GM21717 (cell line): ENCODE results near the gene ZNF559.
"Not testable (repeated sequence)": the region's sequence is repeated elsewhere in the genome, so short reads cannot be mapped to it uniquely, and the experiment has no call there.

ENCODE experiments used
- ATAC-seq: cut with Tn5 transposase; IDR thresholded peaks from one replicate; pipeline ENCODE4 v1.9.1; 2021; ENCODE audit warnings: mild to moderate bottlenecking, moderate library complexity; ENCODE audit not compliant: unreplicated experiment

The ZNF559 gene

DNA sequence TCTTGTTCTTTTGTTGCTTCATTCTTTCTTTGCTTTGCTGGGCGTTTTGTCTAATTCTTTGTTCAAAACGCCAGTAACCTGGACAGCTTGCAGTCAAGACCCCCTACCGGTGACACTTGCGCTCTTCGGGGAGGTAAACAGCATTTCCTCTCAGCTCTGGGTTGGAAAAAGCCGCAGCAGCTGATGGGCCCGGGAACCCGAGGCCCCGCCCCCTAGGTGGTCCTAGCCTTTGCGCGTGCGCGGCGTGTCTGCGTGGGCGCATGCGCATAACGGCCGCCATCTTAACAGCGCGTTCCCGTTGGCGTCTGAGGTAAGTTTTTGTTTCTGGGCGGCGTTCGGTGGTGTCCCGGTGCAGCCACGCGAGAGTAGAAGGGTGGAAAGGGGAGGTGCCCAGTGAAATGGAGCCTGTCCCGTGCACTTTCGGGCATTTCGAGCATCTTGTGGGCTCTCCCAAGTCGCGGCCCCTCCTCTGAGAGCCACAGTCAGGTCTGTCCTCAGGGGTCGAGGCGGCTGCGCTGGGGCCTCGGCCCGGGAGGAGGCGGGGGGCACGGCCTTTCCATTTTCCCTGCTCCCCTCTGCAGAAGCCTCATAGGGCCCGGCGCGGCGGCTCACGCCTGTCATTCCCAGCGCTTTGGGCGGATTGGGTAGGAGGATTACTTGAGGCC is at the start of gene ZNF559:
Gene ZNF559 (plus strand): TSS at position 261 of the 665 bp plus-strand sequence. CDS start 14,371 bp downstream, outside the sequence.
- peak; percentile 94 for ATAC-seq

DNA sequence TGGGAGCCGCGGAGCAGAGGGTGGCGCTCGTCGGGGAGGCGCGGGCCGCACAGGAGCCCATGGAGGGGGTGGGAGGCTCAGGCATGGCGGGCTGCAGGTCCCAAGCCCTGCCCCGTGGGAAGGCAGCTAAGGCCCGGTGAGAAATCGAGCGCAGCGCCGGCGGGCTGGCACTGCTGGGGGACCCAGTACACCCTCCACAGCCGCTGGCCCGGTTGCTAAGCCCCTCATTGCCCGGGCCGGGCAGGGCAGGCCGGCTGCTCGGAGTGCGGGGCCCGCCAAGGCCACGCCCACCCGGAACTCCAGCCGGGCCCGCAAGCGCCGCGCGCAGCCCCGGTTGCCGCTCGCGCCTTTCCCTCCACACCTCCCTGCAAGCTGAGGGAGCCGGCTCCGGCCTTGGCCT is 40.5 kb upstream of the ZNF559 start:
- ATAC-seq, result not testable (repeated sequence)

DNA sequence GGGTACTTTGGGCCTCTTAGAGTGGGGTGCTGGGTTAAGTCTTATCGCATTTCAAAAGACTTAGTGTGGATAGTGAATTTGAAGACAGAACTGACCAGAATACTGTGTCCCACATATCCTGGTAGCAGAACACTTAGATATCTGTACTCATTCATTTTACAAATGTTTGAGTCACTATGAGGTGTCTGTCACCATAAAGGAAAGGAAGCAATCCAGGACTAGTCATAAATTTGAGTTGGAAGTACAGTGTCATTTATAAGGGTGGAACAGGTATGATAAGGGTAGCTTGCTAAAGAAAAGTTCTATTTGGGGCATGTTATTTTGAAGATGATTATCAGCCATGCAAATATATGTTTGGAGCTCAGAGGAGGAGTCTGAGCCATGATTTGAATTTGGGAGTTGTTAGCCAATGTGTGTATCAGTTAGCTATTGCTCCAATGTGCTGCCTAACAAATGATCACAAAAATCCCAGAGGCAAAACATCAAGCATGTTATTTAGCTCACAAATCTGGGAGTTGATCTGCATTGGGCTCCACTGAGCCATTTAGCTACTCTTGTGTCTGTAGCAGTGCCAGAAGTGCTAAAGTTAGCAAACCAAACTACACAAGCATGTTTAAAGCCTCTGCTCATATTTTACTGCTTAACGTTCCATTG is 34.6 kb upstream of the ZNF559 start:
- ATAC-seq, result no peak

DNA sequence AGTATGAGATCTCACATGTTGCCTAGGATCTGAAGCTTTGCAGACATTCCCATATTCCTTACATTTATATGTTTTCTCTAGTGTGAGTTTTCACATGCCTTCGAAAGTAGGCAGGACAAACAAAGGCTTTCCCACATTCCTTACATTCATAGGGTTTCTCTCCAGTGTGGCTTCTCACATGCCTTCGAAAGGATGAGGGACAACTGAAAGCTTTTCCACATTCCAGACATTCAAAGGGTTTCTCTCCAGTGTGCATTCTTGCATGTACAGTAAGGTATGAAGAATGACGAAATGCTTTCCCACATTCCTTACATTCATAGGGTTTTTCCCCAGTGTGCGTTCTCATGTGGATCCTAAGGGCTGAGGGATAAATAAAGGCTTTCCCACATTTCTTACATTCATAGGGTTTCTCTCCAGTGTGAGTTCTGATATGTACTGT is 28.5 kb upstream of the ZNF559 start:
- no peak for ATAC-seq

DNA sequence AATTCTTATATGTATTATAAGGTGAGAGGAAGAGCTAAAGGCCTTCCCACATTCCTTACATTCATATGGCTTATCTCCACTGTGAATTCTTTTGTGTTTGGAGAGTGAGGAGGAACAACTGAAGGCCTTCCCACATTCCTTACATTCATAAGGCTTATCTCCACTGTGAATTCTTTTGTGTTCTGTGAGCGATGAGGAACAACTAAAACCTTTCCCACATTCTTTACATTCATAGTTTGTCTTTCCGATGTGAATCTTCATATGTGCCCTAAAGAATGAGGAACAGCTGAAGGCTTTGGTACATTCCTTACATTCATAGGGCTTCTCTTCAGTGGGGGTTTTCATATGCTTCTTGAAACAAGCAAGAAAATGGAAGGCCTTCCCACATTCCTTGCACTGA is 27.6 kb upstream of the ZNF559 start:
- no peak for ATAC-seq

DNA sequence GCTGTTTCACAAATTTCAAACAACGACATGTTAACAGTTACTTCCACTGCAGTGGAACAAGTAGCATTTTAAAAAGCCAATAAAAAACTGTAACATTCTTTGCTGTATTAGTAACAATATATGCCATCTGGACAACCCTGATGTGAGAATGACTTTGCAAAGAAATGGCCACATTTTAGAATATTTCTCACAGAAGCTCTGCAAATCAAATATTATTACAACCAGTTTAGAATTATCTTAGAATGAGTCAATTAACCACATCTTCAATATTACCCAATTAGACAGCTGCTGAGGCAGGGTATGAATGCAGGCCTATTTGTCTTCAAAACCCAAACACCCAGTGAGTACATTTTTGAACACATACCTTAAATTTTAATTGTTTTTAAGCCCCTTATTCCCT is 17.5 kb upstream of the ZNF559 start:
- no peak for ATAC-seq

DNA sequence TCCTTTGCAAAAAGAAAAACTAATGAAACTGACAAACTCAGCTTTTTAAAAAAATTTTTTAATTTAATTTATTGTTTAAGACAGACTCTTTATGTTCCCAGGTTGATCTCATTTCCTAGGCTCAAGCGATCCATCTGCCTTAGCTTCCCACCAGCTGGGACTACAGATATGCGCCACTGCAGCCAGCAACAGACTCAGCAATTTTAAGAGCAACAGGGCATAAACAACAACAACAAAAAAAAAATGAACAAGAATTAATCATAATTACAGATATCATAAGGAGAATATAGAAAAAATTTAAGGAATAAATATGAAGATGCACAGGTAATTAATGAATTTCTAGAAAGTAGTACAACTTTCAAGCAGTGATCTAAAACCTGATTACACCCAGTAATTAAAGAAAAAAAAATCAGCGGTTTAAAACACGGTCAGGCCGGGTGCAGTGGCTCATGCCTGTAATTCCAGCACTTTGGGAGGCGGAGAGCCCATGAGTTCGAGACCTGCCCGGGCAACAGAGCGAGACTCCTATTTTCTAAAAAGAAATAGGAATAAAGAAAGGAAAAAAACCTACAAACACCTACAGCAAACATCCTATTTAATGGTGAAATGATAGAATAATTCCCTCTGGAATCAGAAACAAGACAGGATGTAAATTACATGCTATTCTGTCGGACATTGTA is 15.7 kb upstream of the ZNF559 start:
- no peak for ATAC-seq

DNA sequence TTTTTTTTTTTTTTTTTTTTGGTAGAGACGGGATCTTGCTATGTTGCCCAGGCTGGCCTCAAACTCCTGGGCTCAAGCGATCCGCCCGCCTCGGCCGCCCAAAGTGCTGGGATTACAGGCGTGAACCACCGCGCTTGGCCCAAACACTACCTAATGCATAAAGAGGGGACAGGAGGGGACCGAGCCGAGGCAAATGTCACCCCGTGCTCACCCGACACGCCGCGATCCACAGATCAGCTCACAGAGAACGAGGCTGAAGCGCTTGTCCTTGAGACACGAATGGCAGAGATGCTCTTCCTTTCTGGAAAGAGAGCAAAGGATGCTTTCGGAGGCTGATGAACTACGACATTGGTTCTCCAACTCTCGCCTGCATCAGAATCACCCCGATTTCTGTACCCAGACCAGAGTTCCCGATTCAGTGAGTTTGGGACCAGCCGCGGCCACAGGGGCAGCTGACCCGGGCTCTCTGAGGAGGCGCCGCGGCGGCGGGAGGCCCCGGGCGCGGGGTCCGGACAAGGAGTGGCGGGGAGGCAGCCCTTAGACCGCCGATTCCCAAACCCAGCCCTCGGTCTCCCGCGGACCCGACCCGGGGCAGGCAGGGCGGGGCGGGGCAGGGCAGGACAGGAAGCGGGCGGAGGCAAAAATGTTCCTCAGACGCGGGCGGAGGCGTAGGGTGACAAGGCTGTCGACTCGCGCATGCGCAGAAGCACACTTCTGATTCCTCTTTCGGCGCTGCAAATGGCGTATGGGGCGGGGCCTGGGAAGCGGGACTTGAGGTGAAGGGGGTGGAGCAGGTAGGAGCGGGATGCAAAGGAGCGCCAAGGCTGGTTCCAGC is 14.6 kb upstream of the ZNF559 start, which contains the start of gene ZNF699:
Gene ZNF699 (minus strand): TSS at position 700 of the 835 bp plus-strand sequence. CDS start 4,719 bp downstream, outside the sequence.
- ATAC-seq, result peak; percentile 81

DNA sequence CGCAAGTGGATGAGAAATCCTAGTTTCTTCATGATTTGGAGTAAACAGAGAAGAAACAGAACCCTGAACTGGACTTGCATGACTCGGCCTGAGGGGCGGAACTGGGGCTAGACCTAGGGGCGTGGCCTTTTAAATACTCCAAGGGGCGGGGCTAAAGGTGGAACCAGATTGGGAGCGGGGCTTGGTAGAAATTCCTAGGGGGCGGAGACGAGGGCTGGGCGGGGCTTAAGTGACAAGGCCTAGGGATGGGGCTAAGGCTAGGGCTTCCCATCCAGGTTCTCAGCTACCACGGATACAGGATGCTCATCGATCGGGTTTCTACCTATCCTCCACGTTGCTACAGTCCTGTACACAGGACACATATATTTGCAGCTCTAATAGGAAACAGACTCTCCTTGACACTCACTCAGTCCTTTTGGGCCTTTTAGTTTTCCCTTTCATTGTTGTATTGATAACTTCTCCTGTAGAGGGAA is 14.0 kb upstream of the ZNF559 start:
- ATAC-seq, result peak; percentile 56

DNA sequence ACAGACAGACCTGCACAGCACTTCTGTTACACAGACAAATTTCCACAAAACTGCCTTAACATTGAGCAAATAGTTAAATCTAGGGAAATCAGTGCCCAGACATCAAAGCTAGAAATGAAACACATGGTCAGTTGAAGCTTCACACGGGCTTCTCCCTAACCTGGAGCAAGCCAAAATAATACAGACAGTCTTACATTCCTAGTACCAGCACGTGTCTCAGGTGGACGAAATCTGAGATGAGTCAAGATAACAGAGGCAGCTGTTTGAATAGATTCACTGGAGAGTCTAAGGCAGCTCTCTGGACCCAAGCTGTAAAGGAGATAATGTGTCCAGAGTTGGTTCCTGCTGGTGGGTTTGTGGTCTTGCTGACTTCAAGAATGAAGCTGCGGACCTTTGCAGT is 10.2 kb upstream of the ZNF559 start:
- no peak for ATAC-seq

DNA sequence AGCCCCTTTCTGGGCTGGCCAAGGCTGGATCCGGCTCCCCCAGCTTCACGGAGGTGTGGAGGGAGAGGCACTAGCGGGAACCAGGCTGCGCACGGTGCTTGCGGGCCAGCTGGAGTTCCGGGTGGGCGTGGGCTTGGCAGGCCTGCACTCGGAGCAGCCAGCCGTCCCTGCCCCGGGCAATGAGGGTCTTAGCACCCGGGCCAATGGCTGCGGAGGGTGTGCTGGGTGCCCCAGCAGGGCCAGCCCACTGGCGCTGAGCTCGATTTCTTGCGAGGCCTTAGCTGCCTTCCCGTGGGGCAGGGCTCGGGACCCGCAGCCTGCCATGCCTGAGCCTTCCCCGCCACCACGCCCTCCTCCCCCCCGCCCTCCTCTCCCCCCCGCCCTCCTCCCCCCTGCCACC is 2.6 kb upstream of the ZNF559 start:
- ATAC-seq, result no peak

DNA sequence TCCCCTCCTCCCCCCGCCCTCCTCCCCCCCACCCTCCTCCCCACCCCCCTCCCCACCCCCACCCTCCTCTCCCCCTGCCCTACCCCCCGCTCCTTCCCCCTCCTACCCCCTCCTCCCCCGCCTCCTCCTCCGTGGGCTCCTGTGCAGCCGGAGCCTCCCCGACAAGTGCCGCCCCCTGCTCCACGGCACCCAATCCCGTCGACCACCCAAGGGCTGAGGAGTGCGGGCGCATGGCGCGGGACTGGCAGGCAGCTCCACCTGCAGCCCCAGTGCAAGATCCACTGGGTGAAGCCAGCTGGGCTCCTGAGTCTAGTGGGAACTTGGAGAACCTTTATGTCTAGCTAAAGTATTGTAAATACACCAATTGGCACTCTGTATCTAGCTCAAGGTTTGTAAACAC is 2.2 kb upstream of the ZNF559 start:
- not testable (repeated sequence) for ATAC-seq

DNA sequence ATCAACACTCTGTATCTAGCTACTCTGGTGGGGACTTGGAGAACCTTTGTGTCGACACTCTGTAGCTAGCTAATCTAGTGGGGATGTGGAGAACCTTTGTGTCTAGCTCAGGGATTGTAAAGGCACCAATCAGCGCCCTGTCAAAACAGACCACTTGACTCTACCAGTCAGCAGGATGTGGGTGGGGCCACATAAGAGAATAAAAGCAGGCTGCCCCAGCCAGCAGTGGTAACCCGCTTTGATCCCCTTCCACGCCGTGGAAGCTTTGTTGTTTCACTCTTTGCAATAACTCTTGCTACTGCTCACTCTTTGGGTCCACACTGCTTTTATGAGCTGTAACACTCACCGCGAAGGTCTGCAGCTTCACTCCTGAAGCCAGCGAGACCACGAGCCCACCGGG is 1.8 kb upstream of the ZNF559 start:
- ATAC-seq, result not testable (repeated sequence)

DNA sequence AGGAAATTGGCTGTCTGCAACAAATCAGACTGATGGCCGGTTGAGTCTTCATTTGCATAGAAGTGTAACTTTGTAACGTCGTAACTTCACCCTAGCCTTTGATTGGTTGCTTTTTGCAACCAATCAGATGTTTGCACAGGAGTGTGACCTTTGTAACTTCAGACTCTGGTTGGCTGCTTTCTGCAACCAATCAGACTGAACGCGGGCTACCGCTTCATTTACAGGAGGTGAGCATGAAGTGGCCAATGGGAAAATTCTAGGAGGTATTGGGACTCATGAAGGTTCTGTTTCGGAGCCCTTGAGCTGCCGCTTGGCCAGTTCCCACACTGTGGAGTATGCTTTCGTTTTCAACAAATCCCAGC is 441 bp upstream of the ZNF559 start:
- peak; percentile 29 for ATAC-seq

DNA sequence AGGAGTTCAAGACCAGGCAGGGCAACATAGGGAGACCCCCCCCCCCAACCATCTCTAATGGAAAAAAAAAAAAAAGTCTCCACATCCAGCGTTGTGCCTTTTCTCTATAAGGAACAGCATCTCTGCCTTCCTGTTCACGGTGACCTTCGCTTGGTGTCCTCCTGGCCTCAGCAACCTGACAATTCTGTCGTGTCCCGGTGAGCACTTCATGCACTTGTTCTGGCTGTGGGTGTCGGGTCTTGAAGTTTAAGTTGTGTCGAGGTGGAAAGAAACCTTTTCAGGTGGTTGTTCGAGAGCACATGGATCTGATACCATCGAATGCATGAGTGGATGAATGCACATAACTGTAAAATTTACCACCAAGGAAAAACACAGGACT is 594 bp downstream of the ZNF559 start:
- ATAC-seq, result no peak

DNA sequence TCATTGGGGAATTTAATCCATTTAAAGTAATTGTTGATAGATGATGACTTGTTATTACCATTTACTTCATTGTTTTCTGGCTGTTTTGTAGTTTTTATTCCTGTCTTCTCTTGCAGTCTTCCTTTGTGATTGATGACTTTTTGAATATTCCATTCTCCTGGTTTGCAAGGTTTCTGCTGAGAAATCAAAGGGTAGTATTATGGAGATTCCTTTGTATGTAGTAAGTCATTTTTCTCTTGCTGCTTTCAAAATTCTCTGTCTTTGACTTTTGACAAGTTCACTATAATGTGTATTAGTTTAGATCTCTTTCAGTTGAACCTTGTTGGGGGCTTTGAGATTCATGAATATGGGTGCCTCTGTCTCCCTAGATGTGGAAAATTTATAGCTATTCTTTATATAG is 6.0 kb downstream of the ZNF559 start:
- no peak for ATAC-seq

DNA sequence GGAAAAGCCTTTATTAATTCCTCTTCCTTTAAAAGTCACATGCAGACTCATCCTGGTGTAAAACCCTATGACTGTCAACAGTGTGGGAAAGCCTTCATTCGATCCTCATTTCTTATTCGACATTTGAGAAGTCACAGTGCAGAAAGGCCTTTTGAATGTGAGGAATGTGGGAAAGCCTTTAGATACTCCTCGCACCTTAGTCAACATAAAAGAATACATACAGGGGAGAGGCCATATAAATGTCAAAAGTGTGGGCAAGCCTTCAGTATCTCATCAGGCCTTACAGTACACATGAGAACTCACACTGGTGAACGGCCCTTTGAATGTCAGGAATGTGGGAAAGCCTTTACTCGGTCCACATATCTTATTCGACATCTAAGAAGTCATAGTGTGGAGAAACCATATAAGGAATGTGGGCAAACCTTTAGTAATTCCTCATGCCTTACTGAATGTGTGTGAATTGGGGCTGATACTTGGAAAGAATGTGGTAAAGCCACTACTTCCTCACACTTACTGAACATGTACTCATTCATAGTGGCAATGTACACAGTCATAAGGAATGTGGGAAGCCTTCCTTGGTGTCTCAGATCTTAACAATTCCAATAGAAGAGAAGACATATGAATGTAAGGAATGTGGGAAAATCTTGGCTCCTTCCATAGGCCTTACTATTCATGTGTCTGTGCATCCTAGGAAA is 18.8 kb downstream of the ZNF559 start:
- no peak for ATAC-seq

DNA sequence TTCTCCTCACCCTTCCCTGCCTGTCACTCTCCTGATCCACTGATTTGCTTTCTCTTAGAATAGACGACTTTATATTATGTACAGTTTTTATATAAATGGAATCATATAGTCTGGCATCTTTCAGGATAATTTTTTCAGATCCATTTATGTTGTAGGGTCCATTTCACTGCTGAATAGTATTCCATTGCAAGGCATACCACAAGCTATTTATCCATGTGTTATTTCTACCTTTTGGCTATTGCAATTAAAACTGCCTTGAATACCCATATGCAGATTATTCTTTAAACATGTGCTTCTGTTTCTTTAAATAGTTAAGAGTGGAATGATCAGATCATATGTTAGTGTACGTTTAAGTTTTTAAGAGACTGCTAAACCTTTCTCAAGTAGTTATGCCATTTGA is 21.0 kb downstream of the ZNF559 start:
- no peak for ATAC-seq

DNA sequence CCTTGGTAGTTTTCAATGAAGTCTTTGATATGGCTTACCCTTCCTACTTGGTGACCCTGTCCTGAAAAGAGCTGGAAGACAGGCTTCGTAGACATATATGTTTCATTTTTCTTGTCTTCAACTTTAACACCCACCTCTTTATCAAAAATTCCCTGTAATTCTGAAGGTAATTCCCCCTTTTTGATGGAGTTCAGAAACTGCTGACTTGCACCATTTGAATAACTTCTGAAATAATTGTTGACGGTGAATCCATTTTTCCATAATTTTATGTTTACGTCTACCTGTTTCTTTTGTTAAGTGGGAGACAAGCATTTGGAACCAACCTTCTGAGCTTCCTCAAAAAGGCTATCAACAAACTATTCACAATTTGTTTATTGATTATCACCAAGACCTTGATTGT is 24.3 kb downstream of the ZNF559 start:
- no peak for ATAC-seq

DNA sequence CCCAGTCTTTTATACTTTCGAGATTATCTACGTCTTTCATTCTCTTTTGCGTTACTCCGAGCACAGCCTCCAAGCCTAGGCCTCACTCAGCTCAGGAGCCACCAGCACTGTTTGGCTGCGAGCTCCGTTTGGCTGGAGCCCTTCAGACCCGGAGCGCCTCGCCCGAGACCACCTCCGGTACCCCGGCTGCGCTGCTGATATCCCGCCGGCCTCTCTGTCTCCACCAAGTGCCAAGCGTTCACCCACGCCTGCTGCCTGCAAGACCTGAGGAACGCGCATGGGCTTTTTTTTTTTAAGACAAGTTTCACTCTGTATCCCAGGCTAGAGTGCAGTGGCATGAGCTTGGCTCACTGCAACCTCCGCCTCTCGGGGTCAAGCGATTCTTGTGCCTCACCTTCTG is 24.7 kb downstream of the ZNF559 start:
- no peak for ATAC-seq
